GM18867 (cell line): ENCODE measurements around the gene CPAMD8.
"Not testable (repeated sequence)": the region's sequence is repeated elsewhere in the genome, so short reads cannot be mapped to it uniquely, and the experiment has no call there.

ENCODE experiments used
- ATAC-seq: cut with Tn5 transposase; IDR thresholded peaks from one replicate; pipeline ENCODE4 v1.9.1; 2021; ENCODE audit warnings: mild to moderate bottlenecking, moderate library complexity; ENCODE audit not compliant: unreplicated experiment

Gene CPAMD8

GRCh38 chr19:17004386-17004785, 22.2 kb downstream of the CPAMD8 start:
- ATAC-seq, result no peak

GRCh38 chr19:17002455-17002854, 24.2 kb downstream of the CPAMD8 start:
- no peak for ATAC-seq

- no peak for ATAC-seq
These were observed 24.9 kb downstream of the CPAMD8 start for GRCh38 chr19:17001603-17002183.

GRCh38 chr19:16998635-16999194, 27.9 kb downstream of the CPAMD8 start:
- no peak for ATAC-seq

GRCh38 chr19:16996838-16997490, 29.6 kb downstream of the CPAMD8 start:
- not testable (repeated sequence) for ATAC-seq

GRCh38 chr19:16988661-16989060, 37.9 kb downstream of the CPAMD8 start:
- ATAC-seq, result no peak

- ATAC-seq, result no peak
These were observed 41.2 kb downstream of the CPAMD8 start for GRCh38 chr19:16985403-16985802.

GRCh38 chr19:16982586-16982985, 44.0 kb downstream of the CPAMD8 start:
- not testable (repeated sequence) for ATAC-seq

- no peak for ATAC-seq
These were observed 47.5 kb downstream of the CPAMD8 start for GRCh38 chr19:16978839-16979802.

- ATAC-seq, result no peak
These were observed 48.5 kb downstream of the CPAMD8 start for GRCh38 chr19:16978156-16978555.

- ATAC-seq, result no peak
These were observed 49.3 kb downstream of the CPAMD8 start for GRCh38 chr19:16977306-16977705.

GRCh38 chr19:16976446-16976845, 50.2 kb downstream of the CPAMD8 start:
- ATAC-seq, result no peak

GRCh38 chr19:16970821-16971220, 55.8 kb downstream of the CPAMD8 start:
- no peak for ATAC-seq

GRCh38 chr19:16969135-16969534, 57.5 kb downstream of the CPAMD8 start:
- no peak for ATAC-seq

GRCh38 chr19:16960996-16961822, 65.4 kb downstream of the CPAMD8 start:
- ATAC-seq, result not testable (repeated sequence)

- not testable (repeated sequence) for ATAC-seq
These were observed 68.3 kb downstream of the CPAMD8 start for GRCh38 chr19:16958277-16958676.

- no peak for ATAC-seq
These were observed 68.8 kb downstream of the CPAMD8 start for GRCh38 chr19:16957855-16958254.

- no peak for ATAC-seq
These were observed 69.4 kb downstream of the CPAMD8 start for GRCh38 chr19:16957151-16957701.

- ATAC-seq, result no peak
These were observed 71.4 kb downstream of the CPAMD8 start for GRCh38 chr19:16955161-16955560.

- ATAC-seq, result no peak
These were observed 74.6 kb downstream of the CPAMD8 start for GRCh38 chr19:16952046-16952445.
